G401 (cell line): ENCODE results near the gene TDRD5. TPM values are rescaled to one million over a fixed set of nuclear protein-coding genes. Genes with fewer than 3 reads are reported as not detected.
"Not testable (repeated sequence)": the region's sequence is repeated elsewhere in the genome, so short reads cannot be mapped to it uniquely, and the experiment has no call there.

Experiments
- DNase-seq: peaks from one replicate; pipeline ENCODE4 v3.0.0-alpha.2; 2015; ENCODE audit warnings: low spot score
- in situ Hi-C: cut with HindIII; loops from 2 replicates; pipeline ENCODE4 v1.10.0; 2016; ENCODE audit warnings: low sequenced_read_pairs, mixed read lengths
- total RNA-seq: library from RNA; depleted of rRNA; stranded (reverse); fragments of >200 nt; shearing (Covaris generic); gene quantifications from 2 replicates; pipeline ENCODE4 v1.2.3, GENCODE V29; 2014

The TDRD5 gene
- total RNA-seq, 1 experiment from 2014 or later, result not detected

- in situ Hi-C loops, result no loop called here
Measured at GRCh38 chr1:179590671-179591070, 961 bp upstream of the TDRD5 start.

GRCh38 chr1:179591253-179591591 is 410 bp upstream of the TDRD5 start:
- DNase-seq, result no peak
- in situ Hi-C loops, result no loop called here

More at GRCh38 chr1:179590671-179591070, 961 bp upstream of the TDRD5 start:
- no peak for DNase-seq

- DNase-seq, result no peak
- in situ Hi-C loops, result no loop called here
Measured at GRCh38 chr1:179598631-179599030, 7.0 kb downstream of the TDRD5 start.

GRCh38 chr1:179599623-179600249 is 8.1 kb downstream of the TDRD5 start:
- in situ Hi-C loops, result no loop called here
- DNase-seq, result peak; percentile 10

- no peak for DNase-seq
- in situ Hi-C loops, result no loop called here
Measured at GRCh38 chr1:179601093-179601492, 9.5 kb downstream of the TDRD5 start.

GRCh38 chr1:179612361-179612760 is 20.7 kb downstream of the TDRD5 start:
- in situ Hi-C loops, result no loop called here
- no peak for DNase-seq

- no peak for DNase-seq
- in situ Hi-C loops, result no loop called here
Measured at GRCh38 chr1:179630719-179631118, 39.1 kb downstream of the TDRD5 start.

GRCh38 chr1:179632868-179633267 is 41.2 kb downstream of the TDRD5 start:
- no peak for DNase-seq

GRCh38 chr1:179637211-179637860 is 45.7 kb downstream of the TDRD5 start:
- in situ Hi-C loops, result no loop called here
- no peak for DNase-seq

More at GRCh38 chr1:179632868-179633267, 41.2 kb downstream of the TDRD5 start:
- in situ Hi-C loops, result no loop called here

- in situ Hi-C loops, result no loop called here
- DNase-seq, result no peak
Measured at GRCh38 chr1:179661018-179661417, 69.4 kb downstream of the TDRD5 start.

GRCh38 chr1:179663810-179664209 is 72.2 kb downstream of the TDRD5 start:
- no peak for DNase-seq
- in situ Hi-C loops, result no loop called here

- no peak for DNase-seq
- in situ Hi-C loops, result no loop called here
Measured at GRCh38 chr1:179677882-179678281, 86.2 kb downstream of the TDRD5 start.

- in situ Hi-C loops, result not testable (repeated sequence)
Measured at GRCh38 chr1:179694530-179694929, 102.9 kb downstream of the TDRD5 start.

GRCh38 chr1:179702946-179703539 is 111.4 kb downstream of the TDRD5 start:
- DNase-seq, result no peak
- in situ Hi-C loops, result no loop called here

More at GRCh38 chr1:179694530-179694929, 102.9 kb downstream of the TDRD5 start:
- DNase-seq, result not testable (repeated sequence)

- peak; percentile 59 for DNase-seq
Measured at GRCh38 chr1:179706339-179706941, 114.8 kb downstream of the TDRD5 start.

GRCh38 chr1:179707406-179707805 is 115.8 kb downstream of the TDRD5 start:
- no peak for DNase-seq
- in situ Hi-C loops, result no loop called here

More at GRCh38 chr1:179706339-179706941, 114.8 kb downstream of the TDRD5 start:
- in situ Hi-C loops, result no loop called here

- in situ Hi-C loops, result no loop called here
- no peak for DNase-seq
Measured at GRCh38 chr1:179708434-179709195, 117.0 kb downstream of the TDRD5 start.

GRCh38 chr1:179709841-179710329 is 118.3 kb downstream of the TDRD5 start:
- in situ Hi-C loops, result no loop called here
- DNase-seq, result no peak

- no peak for DNase-seq
Measured at GRCh38 chr1:179714159-179714558, 122.5 kb downstream of the TDRD5 start.

More at GRCh38 chr1:179714159-179714558, 122.5 kb downstream of the TDRD5 start:
- in situ Hi-C loops, result no loop called here
